GM06990 (cell line): ENCODE measurements around the gene ARL4D.
A peak's percentile ranks its signal among the peaks of the same experiment; 100 is the strongest.

Source experiments
- DNase-seq: peaks from one replicate; pipeline ENCODE4 v3.0.0-alpha.2; 2011; ENCODE audit not compliant: insufficient read length; ENCODE audit errors: extremely low read depth
- H3K27me3 ChIP-seq: replicated peaks from 2 replicates; pipeline ENCODE4 v1.6.0; 2011; ENCODE audit warnings: low read length; ENCODE audit not compliant: control insufficient read depth, insufficient read depth
- H3K36me3 ChIP-seq: 2 replicates; pipeline ENCODE4 v1.5.1; 2011; ENCODE audit warnings: low read length; ENCODE audit not compliant: control insufficient read depth, insufficient read depth
- H3K4me3 ChIP-seq: replicated peaks from 2 replicates; pipeline ENCODE4 v1.5.1; 2011; ENCODE audit warnings: low read depth, mild to moderate bottlenecking, control low read depth, low read length
- TF ChIP-seq, protein P1 (sequence below): IDR thresholded peaks from 2 replicates; pipeline ENCODE4 v1.5.1; 2011; ENCODE audit warnings: low read length, control low read depth, mild to moderate bottlenecking, inconsistent platforms; ENCODE audit not compliant: insufficient read depth, poor library complexity, severe bottlenecking

The ARL4D gene

DNA sequence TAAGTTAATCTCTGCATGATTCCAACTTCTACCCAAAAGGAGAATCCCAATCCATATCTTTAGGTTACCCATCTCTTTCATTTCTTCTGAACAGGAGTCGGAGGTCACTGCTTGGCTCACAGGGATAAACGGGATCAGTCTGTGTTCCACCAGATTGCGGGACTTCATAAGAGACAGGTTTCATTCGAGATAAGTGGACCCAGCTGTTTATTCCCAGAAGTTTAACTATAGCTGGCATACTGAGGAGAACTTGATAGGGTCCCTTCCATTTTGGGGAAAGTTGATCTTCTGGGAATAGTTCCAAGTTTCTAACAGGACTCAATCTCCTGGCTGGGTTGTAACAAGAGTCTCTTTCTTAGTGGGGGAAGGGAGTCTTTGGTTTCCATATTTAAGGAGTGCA lies 45.4 kb upstream of the ARL4D start:
- no peak overlapping the region for H3K4me3 ChIP-seq
- H3K36me3 ChIP-seq: no peaks in the 10 kb centered on the region; the same call in 1 of the 2 replicates
- DNase-seq: no peak
- TF ChIP-seq, protein P1, sequence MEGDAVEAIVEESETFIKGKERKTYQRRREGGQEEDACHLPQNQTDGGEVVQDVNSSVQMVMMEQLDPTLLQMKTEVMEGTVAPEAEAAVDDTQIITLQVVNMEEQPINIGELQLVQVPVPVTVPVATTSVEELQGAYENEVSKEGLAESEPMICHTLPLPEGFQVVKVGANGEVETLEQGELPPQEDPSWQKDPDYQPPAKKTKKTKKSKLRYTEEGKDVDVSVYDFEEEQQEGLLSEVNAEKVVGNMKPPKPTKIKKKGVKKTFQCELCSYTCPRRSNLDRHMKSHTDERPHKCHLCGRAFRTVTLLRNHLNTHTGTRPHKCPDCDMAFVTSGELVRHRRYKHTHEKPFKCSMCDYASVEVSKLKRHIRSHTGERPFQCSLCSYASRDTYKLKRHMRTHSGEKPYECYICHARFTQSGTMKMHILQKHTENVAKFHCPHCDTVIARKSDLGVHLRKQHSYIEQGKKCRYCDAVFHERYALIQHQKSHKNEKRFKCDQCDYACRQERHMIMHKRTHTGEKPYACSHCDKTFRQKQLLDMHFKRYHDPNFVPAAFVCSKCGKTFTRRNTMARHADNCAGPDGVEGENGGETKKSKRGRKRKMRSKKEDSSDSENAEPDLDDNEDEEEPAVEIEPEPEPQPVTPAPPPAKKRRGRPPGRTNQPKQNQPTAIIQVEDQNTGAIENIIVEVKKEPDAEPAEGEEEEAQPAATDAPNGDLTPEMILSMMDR: no peak
- no peaks in the 10 kb centered on the region for H3K27me3 ChIP-seq

- TF ChIP-seq, protein P1: no peak
- Histone ChIP-seq H3K27me3 (no peaks in the 10 kb centered on the region), H3K4me3 (no peak overlapping the region), H3K36me3 (no peaks in the 10 kb centered on the region; the same call in 1 of the 2 replicates)
- DNase-seq: no peak
These were observed 44.4 kb upstream of the ARL4D start for GRCh38 chr17:43354371-43354770.

- TF ChIP-seq, protein P1: no peak
- Histone ChIP-seq H3K4me3 (no peak overlapping the region), H3K27me3 (no peaks in the 10 kb centered on the region), H3K36me3 (no peaks in the 10 kb centered on the region)
- DNase-seq: no peak
These were observed 42.3 kb upstream of the ARL4D start for GRCh38 chr17:43356450-43356849.

DNA sequence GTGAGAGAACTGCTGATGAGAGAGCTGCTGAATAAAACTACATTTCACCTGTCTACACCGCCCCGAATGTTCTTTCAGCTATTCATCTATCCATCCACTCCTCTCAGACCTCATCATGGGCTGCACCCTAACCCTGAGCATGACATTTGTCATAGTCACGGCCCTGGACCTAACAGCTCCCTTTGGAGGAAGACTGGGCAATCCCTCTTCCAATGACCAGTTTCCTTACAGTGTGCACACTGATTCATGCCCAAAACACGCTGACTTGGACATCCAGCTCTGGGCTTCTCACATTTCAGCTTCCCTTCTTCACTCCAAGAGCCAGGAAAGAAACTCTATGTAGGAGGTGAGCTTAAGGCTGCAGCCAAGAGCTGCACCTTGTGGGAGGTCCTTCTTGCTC lies 41.8 kb upstream of the ARL4D start:
- Histone ChIP-seq H3K36me3 (no peaks in the 10 kb centered on the region), H3K4me3 (no peak overlapping the region), H3K27me3 (no peaks in the 10 kb centered on the region)
- TF ChIP-seq, protein P1: no peak
- no peak for DNase-seq

DNA sequence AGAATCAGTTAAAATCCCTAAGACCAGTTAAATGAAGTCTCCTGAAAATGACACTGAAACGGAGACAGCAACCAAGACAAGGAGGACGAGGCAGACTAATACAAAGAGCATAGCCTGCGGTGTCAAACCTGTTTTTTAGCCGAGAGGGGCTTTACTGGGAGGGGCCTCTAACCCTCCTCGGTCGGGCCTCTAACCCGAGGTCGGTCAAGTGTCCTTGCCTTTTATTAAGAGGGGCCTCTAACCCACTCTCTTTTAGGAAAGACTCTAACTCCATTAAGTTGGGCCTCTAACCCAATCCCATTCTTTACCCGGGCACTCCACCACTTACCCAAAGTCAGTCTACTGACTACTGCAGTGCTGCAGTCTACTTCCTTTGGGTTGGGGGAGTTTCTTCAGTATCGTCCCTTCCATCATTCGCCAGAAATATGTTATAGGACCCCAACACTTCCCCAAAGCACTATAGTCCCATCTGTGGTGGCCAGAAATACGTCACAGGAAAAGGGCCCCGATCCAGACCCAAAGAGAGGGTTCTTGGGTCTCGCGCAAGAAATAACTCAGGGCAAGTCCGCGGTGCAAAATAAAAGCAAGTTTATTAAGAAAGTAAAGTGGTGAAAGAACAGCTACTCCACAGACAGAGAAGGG lies 39.2 kb upstream of the ARL4D start:
- no peak for DNase-seq
- H3K4me3 ChIP-seq: peak overlapping the region; percentile 59
- H3K36me3 ChIP-seq: no peaks in the 10 kb centered on the region
- TF ChIP-seq, protein P1: no peak
- no peaks in the 10 kb centered on the region for H3K27me3 ChIP-seq

DNA sequence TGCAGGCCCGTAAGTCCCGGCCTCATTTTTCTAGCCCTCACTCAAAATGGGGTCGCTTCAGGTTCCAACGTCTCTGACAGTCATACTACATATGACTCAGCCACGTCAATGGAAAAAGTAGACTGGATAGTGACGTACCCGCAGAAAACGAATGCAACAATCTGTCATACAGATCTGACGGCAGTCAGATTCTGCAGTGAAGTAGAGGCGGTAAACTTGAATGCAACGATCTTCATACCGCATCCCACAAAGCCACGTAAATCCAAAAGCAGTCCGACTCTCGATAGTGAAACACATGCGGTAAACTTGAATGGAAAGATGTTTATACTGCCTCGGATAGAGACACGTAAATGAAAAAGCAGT lies 38.4 kb upstream of the ARL4D start:
- H3K4me3 ChIP-seq: peak overlapping the region; percentile 59

More for the DNA sequence above, 38.4 kb upstream of the ARL4D start:
- Histone ChIP-seq H3K27me3 (no peaks in the 10 kb centered on the region), H3K36me3 (no peaks in the 10 kb centered on the region)
- TF ChIP-seq, protein P1: no peak
- DNase-seq: peak; percentile 76
